BLaER1 (cell line): ENCODE results near the gene SLC24A3.
A peak's percentile ranks its signal among the peaks of the same experiment; 100 is the strongest.

Source experiments
- H3K27ac ChIP-seq: shearing (Covaris generic); formaldehyde crosslinking; 2 replicates; pipeline ENCODE4 v1.8.1; 2022
- H3K27me3 ChIP-seq: shearing (Covaris generic); formaldehyde crosslinking; 2 replicates; pipeline ENCODE4 v1.8.1; 2022
- H3K36me3 ChIP-seq: shearing (Covaris generic); formaldehyde crosslinking; 2 replicates; pipeline ENCODE4 v1.8.1; 2022
- H3K4me1 ChIP-seq: shearing (Covaris generic); formaldehyde crosslinking; 2 replicates; pipeline ENCODE4 v1.8.1; 2022
- H3K4me2 ChIP-seq: shearing (Covaris generic); formaldehyde crosslinking; 2 replicates; pipeline ENCODE4 v1.8.1; 2022
- H3K4me3 ChIP-seq: shearing (Covaris generic); formaldehyde crosslinking; 2 replicates; pipeline ENCODE4 v1.8.1; 2022
- H3K9ac ChIP-seq: shearing (Covaris generic); formaldehyde crosslinking; 2 replicates; pipeline ENCODE4 v1.8.1; 2022
- H3K9me3 ChIP-seq: shearing (Covaris generic); formaldehyde crosslinking; 2 replicates; pipeline ENCODE4 v1.8.1; 2022
- H4K20me1 ChIP-seq: shearing (Covaris generic); formaldehyde crosslinking; 2 replicates; pipeline ENCODE4 v1.8.1; 2022
- Cebpa-rat ChIP-seq: shearing (Covaris generic); IDR thresholded peaks from 2 replicates; pipeline ENCODE4 v1.8.1; 2022

The SLC24A3 gene

DNA sequence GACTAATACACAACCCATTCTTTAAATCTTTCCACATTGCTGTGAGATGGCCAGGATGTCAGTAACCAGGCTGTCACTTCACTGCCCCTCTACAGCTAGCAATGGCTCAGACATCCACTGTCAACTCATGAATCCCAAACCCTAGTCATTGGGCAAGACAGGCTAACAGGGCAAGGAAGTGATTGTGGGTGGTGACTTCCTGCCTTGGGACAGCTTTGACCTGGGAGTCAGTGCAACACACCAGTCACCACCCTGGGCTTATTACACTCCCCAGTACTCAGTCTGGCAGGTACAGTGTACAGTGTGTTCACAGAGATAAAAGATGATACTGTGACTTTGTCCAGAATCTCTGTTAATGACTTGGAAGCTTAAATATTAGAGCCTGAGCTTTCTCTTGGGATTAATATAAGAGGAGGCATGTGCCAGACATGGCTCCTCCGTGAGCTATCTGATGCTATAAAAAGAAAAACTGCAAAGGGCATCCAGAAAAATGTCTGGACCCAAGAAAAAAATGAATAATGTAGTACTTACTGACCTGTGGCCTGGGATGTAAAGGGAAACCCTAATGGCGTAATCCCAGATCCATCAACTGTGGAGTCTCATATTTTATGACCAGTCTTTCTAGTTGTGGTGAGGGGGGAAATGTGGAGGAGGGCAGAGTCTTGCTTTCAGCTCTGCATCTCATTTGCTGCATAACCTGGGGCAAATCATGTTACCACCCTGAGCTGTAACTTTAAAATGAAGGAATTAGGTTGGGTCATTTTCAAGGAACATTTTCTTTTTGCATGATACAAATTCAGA, 244.4 kb downstream of the SLC24A3 start:
- Histone ChIP-seq H3K9ac (no peak overlapping the region), H3K36me3 (no peaks in the 10 kb centered on the region), H3K4me1 (peaks cover 36% of the 10 kb centered on the region), H3K27ac (no peak overlapping the region), H3K9me3 (no peaks in the 10 kb centered on the region), H3K4me3 (no peak overlapping the region), H3K4me2 (0 out of 2 replicates have a peak overlapping the region, but pooled peaks have one; percentile 17), H3K27me3 (no peaks in the 10 kb centered on the region), H4K20me1 (no peaks in the 10 kb centered on the region)
- TF ChIP-seq Cebpa-rat, result no peak

GRCh38 chr20:19457611-19458010, 245.2 kb downstream of the SLC24A3 start:
- no peaks in the 10 kb centered on the region for H3K9me3 ChIP-seq
- H3K36me3 ChIP-seq, result no peaks in the 10 kb centered on the region
- no peak for TF ChIP-seq Cebpa-rat
- no peak overlapping the region for H3K4me3 ChIP-seq
- H3K4me2 ChIP-seq, result 0 out of 2 replicates have a peak overlapping the region, but pooled peaks have one; percentile 5
- H4K20me1 ChIP-seq, result no peaks in the 10 kb centered on the region
- peaks cover 28% of the 10 kb centered on the region for H3K4me1 ChIP-seq
- no peak overlapping the region for H3K27ac ChIP-seq
- H3K27me3 ChIP-seq, result no peaks in the 10 kb centered on the region
- no peak overlapping the region for H3K9ac ChIP-seq

GRCh38 chr20:19460386-19460785, 247.9 kb downstream of the SLC24A3 start:
- TF ChIP-seq Cebpa-rat, result no peak

GRCh38 chr20:19462491-19462890, 250.0 kb downstream of the SLC24A3 start:
- H3K27ac ChIP-seq, result no peak overlapping the region

More at GRCh38 chr20:19460386-19460785, 247.9 kb downstream of the SLC24A3 start:
- H3K27ac ChIP-seq, result no peak overlapping the region
- no peak overlapping the region for H3K4me3 ChIP-seq
- no peaks in the 10 kb centered on the region for H3K36me3 ChIP-seq
- peaks cover 18% of the 10 kb centered on the region for H3K4me1 ChIP-seq
- no peaks in the 10 kb centered on the region for H4K20me1 ChIP-seq
- H3K9me3 ChIP-seq, result no peaks in the 10 kb centered on the region
- H3K9ac ChIP-seq, result no peak overlapping the region
- no peak overlapping the region for H3K4me2 ChIP-seq
- H3K27me3 ChIP-seq, result no peaks in the 10 kb centered on the region

DNA sequence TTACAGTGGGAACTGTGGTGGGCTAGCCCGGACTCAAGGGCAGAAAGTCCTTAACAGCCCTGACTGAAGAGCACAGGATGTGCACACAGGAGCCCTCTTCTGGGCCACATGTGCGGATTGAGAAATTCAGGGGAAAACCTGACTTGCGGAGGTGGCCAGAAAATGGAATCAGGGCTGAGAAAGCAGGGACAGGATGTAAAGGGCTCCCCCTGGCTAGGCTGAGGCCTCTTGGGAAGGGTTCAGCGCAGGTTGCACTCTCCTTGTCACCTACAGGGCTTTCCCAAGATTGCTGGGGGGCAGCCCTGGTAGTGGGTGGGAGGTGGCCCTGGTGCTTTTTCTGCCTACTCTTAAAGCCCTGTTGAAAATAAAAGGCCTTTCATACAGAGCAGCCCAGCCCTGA, 251.2 kb downstream of the SLC24A3 start:
- Histone ChIP-seq H3K4me3 (no peak overlapping the region), H3K4me1 (no peaks in the 10 kb centered on the region), H3K36me3 (no peaks in the 10 kb centered on the region), H3K27ac (no peak overlapping the region), H3K9ac (no peak overlapping the region), H3K9me3 (no peaks in the 10 kb centered on the region), H3K27me3 (peaks cover 6% of the 10 kb centered on the region), H4K20me1 (no peaks in the 10 kb centered on the region), H3K4me2 (no peak overlapping the region)
- TF ChIP-seq Cebpa-rat, result no peak

More at GRCh38 chr20:19462491-19462890, 250.0 kb downstream of the SLC24A3 start:
- Histone ChIP-seq H3K27me3 (peaks cover 6% of the 10 kb centered on the region), H3K36me3 (no peaks in the 10 kb centered on the region), H3K4me3 (no peak overlapping the region), H3K4me1 (peaks cover 10% of the 10 kb centered on the region; the same call in 1 of the 2 replicates), H3K9ac (no peak overlapping the region), H4K20me1 (no peaks in the 10 kb centered on the region), H3K9me3 (no peaks in the 10 kb centered on the region), H3K4me2 (no peak overlapping the region)
- no peak for TF ChIP-seq Cebpa-rat

DNA sequence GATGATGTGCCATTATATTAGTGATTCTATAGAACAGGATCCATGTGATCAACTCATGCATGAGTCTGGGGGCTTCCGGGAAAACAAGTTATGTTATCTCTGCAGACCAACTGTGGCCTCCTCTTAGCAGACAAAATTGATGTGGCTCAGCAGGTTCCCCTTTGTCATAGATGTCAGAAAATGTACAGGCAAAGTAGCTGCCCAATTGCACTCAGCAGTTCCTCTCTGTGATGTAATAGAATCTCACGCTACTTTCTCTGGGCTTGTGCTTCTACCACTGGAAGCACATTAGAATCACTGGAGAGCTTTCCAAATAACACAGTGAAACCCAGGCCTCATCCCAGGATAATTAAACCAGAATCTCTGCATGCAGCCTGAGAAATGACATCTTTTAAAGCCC, 253.1 kb downstream of the SLC24A3 start:
- no peaks in the 10 kb centered on the region for H3K9me3 ChIP-seq
- H3K4me2 ChIP-seq, result no peak overlapping the region
- peaks cover 15% of the 10 kb centered on the region for H3K4me1 ChIP-seq
- H4K20me1 ChIP-seq, result no peaks in the 10 kb centered on the region
- H3K9ac ChIP-seq, result no peak overlapping the region
- no peak overlapping the region for H3K4me3 ChIP-seq
- H3K36me3 ChIP-seq, result no peaks in the 10 kb centered on the region
- TF ChIP-seq Cebpa-rat, result no peak
- no peak overlapping the region for H3K27ac ChIP-seq
- H3K27me3 ChIP-seq, result peaks cover 6% of the 10 kb centered on the region

DNA sequence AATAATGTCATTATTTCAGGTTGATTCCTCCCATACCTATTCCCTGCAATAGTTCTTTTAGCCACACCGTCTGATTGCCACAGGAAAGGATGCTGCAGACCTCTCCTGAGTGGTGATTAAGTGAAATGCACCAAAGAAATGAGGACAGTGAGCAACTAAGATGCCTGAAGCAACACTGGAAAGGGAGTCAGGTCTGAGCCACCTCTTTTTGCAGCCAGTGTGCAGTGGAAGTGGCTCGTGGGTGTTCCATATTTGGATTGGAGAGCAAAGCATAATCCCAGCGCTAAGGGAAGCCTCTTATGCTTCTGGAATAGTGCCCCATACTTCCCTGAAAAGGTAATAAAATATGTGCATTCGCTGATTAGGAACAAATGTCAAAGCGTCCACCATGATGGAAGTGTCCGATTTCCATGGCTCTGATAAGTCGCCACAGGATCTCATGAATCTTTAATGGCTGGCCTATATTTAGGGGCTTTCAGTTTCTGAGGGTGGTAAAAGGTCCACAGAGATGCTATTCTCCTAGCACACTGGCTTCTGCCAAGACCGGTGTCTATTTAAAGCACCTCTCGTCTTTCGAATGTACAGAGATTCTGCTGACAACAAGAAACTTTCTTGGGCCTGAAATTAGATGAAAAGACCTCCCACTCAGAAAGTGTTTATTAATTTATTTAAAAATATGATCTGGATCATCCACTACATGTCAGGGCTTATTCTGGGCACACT, 253.9 kb downstream of the SLC24A3 start:
- no peak overlapping the region for H3K4me2 ChIP-seq
- H3K9ac ChIP-seq, result no peak overlapping the region
- peaks cover 6% of the 10 kb centered on the region for H3K27me3 ChIP-seq
- H3K36me3 ChIP-seq, result no peaks in the 10 kb centered on the region
- no peak overlapping the region for H3K4me3 ChIP-seq
- peaks cover 15% of the 10 kb centered on the region for H3K4me1 ChIP-seq
- no peaks in the 10 kb centered on the region for H3K9me3 ChIP-seq
- H4K20me1 ChIP-seq, result no peaks in the 10 kb centered on the region
- no peak overlapping the region for H3K27ac ChIP-seq
- TF ChIP-seq Cebpa-rat, result no peak

DNA sequence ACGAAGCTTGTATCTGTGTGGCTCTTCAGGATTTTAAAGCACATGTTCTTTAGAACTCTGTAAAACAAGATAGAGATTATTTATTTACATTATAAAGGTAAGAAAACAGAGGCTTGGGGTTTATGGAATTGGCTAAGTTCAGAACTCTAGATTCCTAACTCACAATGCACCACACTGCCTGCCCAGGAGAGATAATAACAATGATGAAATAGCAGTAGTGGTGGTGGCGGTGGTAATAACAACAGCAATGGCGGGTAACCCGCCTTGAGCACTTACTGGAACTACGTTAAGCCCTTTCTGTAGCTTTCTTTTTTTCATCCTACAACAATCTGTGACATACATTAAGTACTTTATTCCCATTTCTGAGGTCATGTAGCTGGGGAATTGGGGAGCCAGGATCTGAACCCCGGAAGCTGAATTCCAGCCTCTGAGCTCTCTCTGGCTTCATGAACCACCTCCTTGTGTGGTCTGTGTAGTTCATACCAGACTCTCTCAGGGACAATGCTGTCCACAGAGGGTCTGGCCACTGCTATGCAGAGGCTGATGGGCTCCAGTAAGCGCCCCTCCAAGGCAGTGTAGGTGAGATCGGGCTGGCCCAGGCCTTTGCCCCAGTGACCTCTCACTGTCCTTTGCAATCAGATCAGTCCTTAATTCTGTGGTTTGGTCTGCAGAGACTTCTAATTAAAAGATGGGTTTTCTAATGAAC, 260.9 kb downstream of the SLC24A3 start:
- Histone ChIP-seq H3K9ac (no peak overlapping the region), H3K27ac (no peak overlapping the region), H3K4me2 (no peak overlapping the region), H3K4me3 (no peak overlapping the region), H3K9me3 (no peaks in the 10 kb centered on the region), H4K20me1 (no peaks in the 10 kb centered on the region), H3K27me3 (no peaks in the 10 kb centered on the region), H3K4me1 (peaks cover 15% of the 10 kb centered on the region), H3K36me3 (no peaks in the 10 kb centered on the region)
- TF ChIP-seq Cebpa-rat, result no peak

- Histone ChIP-seq H3K4me1 (peaks cover 15% of the 10 kb centered on the region), H3K4me3 (no peak overlapping the region), H3K9ac (no peak overlapping the region), H4K20me1 (no peaks in the 10 kb centered on the region), H3K27me3 (no peaks in the 10 kb centered on the region), H3K9me3 (no peaks in the 10 kb centered on the region), H3K27ac (no peak overlapping the region), H3K36me3 (no peaks in the 10 kb centered on the region), H3K4me2 (no peak overlapping the region)
- no peak for TF ChIP-seq Cebpa-rat
These were observed 261.5 kb downstream of the SLC24A3 start for GRCh38 chr20:19473922-19474286.
